T-helper 2 cell (primary cell): Measurements from ENCODE around the gene RALGAPB.
"Not testable (repeated sequence)": the region's sequence is repeated elsewhere in the genome, so short reads cannot be mapped to it uniquely, and the experiment has no call there.

Experiments used
- DNase-seq, 5 experiments: peaks; one replicate each; pipeline versions ENCODE4 v3.0.0 to v3.0.0-alpha.2; 2012 to 2022

Gene RALGAPB

DNA sequence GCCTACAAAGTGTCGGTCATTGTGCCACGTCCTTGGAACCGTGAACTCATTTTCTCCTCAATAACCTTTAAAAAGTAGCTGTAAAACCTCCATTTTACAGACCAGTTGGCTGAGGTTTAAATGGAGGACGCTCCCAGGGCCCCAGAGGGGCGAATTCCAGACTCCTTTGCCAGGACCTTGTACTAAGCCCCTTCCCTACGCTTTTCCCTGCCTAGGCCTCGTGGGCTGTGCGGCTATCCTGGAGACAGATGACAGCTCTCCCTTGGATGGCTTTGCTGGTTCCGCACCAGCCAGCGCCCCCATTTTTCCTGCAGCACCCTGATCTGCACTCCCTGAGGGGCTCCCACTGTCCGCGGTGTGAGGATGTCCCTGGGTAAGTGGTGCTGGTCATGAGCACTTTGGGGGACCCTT lies 25.4 kb upstream of the RALGAPB start:
- DNase-seq: no peak

- no peak for DNase-seq
Observed at GRCh38 chr20:38447931-38448675, 24.5 kb upstream of the RALGAPB start.

- no peak for DNase-seq
Observed at GRCh38 chr20:38449046-38449445, 23.6 kb upstream of the RALGAPB start.

- DNase-seq: no peak
Observed at GRCh38 chr20:38450412-38450975, 22.1 kb upstream of the RALGAPB start.

- no peak for DNase-seq
Observed at GRCh38 chr20:38452880-38453624, 19.6 kb upstream of the RALGAPB start.

- no peak for DNase-seq
Observed at GRCh38 chr20:38453941-38454340, 18.7 kb upstream of the RALGAPB start.

DNA sequence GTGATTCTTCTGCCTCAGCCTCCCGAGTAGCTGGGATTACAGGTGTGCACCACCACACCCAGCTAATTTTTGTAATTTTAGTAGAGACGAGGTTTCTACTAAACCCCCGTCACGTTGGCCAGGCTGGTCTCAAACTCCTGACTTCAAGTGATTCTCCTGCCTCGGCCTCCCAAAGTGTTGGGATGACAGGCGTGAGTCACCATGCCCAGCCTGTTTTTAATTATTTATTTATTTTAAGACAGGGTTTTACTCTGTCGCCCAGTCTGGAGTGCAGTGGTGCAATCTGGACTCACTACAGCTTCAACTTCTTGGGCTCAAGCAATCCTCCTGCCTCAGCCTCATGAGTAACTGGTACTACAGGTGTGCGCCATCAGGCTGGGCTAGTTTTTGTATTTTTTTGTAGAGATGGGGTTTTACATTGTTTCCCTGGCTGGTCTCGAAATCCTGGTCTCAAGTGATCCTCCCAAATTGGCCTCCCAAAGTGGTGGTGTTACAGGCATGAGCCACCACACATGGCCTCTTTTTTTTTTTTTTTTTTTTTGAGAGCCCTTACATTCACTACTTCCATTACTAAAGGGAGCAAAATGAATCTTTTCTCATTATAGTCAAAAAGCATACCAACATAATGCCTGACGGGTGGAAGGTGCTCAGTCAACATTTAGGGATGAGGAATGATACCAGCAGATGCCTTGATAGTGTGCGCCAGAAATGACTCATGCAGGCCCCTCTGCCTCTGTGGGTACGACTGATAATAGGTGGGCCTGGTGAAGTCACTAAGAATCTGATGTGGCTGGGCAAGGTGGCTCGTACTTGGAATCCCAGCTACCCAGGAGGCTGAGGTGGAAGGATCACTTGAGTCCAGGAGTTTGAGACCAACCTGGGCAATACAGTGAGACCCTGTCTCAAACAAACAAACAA lies 17.8 kb upstream of the RALGAPB start:
- no peak for DNase-seq

GRCh38 chr20:38458314-38458713 lies 14.3 kb upstream of the RALGAPB start:
- no peak for DNase-seq

- DNase-seq: no peak
Observed at GRCh38 chr20:38460040-38460623, 12.5 kb upstream of the RALGAPB start.

- DNase-seq: not testable (repeated sequence)
Observed at GRCh38 chr20:38460631-38461030, 12.0 kb upstream of the RALGAPB start.

GRCh38 chr20:38461167-38461566 lies 11.5 kb upstream of the RALGAPB start:
- not testable (repeated sequence) for DNase-seq

- DNase-seq: not testable (repeated sequence)
Observed at GRCh38 chr20:38461569-38461968, 11.1 kb upstream of the RALGAPB start.

- no peak for DNase-seq
Observed at GRCh38 chr20:38466171-38466570, 6.5 kb upstream of the RALGAPB start.

DNA sequence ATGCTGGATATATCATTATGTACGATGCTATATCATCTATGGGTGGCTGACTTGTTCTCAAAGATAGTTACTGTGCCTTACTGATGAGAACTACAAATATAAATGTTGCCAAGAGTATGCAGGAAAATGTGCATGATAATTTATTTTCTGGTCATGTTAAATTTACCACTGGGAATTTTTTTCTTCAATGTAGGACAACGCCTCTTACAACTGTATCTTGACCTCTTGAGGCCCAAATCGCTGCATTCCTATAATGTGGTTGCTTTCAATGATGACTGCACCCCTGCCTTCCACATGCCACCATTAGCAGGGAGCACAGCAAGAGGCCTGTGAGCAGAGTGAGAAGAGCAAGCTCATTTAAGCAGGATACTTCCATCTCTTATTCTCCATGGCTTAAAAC lies 5.7 kb upstream of the RALGAPB start:
- no peak for DNase-seq

- DNase-seq: no peak
Observed at GRCh38 chr20:38471245-38471644, 1.4 kb upstream of the RALGAPB start.

GRCh38 chr20:38471987-38472512 lies 593 bp upstream of the RALGAPB start:
- no peak for DNase-seq

GRCh38 chr20:38473367-38473795 lies 738 bp downstream of the RALGAPB start:
- no peak for DNase-seq

DNA sequence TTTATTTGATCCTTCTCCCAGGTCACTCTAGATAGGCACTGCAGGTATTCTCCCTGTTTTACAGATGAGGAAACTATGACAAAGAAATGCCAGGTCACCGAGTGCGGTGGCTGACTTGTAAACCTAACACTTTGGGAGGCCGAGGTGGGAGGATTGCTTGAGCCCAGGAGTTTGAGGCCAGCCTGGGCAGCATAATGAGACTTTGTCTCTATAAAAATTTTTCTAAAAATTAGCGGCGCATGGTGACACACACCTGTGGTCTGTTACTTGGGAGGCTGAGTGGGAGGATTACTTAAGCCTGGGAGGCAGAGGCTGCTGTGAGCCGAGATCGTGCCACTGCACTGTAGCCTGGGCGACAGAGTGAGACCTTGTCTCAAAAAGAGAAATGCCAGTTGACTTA lies 5.1 kb downstream of the RALGAPB start:
- no peak for DNase-seq

DNA sequence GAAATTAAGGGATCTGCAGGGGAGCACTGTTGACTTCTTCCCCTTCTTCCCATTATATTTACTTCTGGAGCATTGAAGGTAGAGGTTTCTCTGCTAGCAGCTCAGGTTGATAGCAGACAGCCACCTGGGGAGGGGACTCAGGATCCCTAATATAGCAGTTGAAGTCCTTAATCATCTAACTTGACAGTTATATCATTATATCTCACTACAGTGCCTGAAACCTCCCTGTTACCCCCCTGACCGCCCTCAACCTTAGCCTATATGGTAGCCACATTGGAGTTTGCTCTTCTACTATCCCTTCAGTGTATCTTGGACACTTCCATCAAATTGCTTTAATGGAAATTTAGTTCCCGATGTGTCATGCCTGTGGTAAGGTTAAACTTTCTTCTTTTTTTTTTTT lies 7.0 kb downstream of the RALGAPB start:
- DNase-seq: no peak

DNA sequence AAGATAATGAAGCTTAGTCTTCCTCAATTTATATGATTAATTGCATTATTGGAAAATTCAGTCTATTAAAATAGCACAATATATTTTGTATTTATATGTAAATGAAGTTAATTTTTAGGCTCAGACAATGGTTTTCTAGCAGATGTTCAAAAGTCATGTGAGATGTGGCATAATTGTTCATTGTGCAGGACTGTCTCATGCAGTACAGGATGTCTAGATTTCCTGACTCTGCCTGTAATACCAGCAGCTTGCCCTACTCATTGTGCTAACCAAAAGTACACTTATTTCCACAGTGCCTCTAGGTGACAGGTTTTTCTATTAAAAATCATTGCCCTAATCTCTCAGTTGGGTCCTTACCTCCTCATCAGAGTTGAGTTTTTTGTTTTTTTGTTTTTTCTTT lies 12.4 kb downstream of the RALGAPB start:
- no peak for DNase-seq

DNA sequence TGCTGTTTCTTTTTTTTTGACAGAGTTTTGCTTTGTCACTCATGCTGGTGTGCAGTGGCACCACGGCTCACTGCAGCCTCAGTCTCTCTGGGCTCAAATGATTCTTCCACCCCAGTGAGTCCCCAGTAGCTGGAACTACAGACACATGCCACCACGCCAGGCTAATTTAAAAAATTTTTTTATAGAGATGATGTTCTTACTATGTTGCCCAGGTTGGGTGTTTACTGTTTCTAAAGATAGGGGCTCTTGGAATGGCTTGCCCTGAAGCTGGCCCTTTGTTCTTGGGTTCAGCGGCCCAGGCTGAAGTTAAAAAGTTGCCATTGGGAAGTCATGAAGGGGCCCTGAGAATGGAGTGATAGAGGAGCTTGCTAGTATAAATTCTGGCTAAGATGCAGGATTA lies 16.5 kb downstream of the RALGAPB start:
- no peak for DNase-seq
